Pancreas (tissue), 10 donors: ENCODE results near the gene NR1I3. TPM values are rescaled to one million over a fixed set of nuclear protein-coding genes. Genes with fewer than 3 reads are reported as not detected.

Source experiments
- ATAC-seq, 4 donors: fragments of 200-7000 bp; cut with Tn5 transposase; one replicate each; pipeline versions ENCODE4 v1.8.0 to v1.9.1; 2020; ENCODE audit warnings: mild to moderate bottlenecking in 4 of 4, moderate library complexity in 4 of 4
- DNase-seq, 6 donors: peaks; one replicate each; pipeline ENCODE4 v3.0.0-alpha.2; 2020
- FAIRE-seq: peaks from 2 replicates; lab custom pipeline; 2012; peaks lifted over from hg19 to GRCh38; lab: Jason Lieb, UNC
- H3K27ac ChIP-seq, 4 donors: fragments of 200-600 bp; sonication (generic); 1 replicate in 3 of 4; 2 replicates in 1 of 4; pipeline versions ENCODE4 v1.5.0 to v1.8.0; 2020
- H3K27me3 ChIP-seq, 4 donors: fragments of 200-600 bp; one replicate each; pipeline ENCODE4 v1.8.0; 2021
- H3K36me3 ChIP-seq, 3 donors: fragments of 200-600 bp; sonication (generic) in 1 of 3; one replicate each; pipeline versions ENCODE4 v1.5.0 to v1.8.0; 2020 to 2021
- H3K4me1 ChIP-seq, 3 donors: fragments of 200-600 bp; one replicate each; pipeline ENCODE4 v1.8.0; 2021
- H3K4me3 ChIP-seq, 4 donors: fragments of 200-600 bp; sonication (generic) in 2 of 4; one replicate each; pipeline versions ENCODE4 v1.5.0 to v1.8.0; 2020 to 2021
- H3K9me3 ChIP-seq, 4 donors: fragments of 200-600 bp; one replicate each; pipeline ENCODE4 v1.8.0; 2021
- CTCF ChIP-seq, 4 donors: fragments of 200-600 bp; sonication (generic) in 3 of 4; IDR thresholded peaks; one replicate each; pipeline versions ENCODE4 v1.5.0 to v1.8.0; 2021; ENCODE audit warnings: antibody characterized with exemption in 4 of 4
- WGBS, 2 donors: extraction: QIAGEN DNeasy Blood & Tissue Kit; methylation state at CpG; one replicate each; pipeline ENCODE4 v1.1.7; 2013; 5-methylcytosine and 5-hydroxymethylcytosine counted together
- intact Hi-C, 3 donors: fragments of 100-400 bp; cut with DNase I; formaldehyde crosslinking; loops; one replicate each; pipeline versions ENCODE4 v1.11.1 to v1.14.2; 2022
- polyA plus RNA-seq, 2 donors: library from polyadenylated mRNA; stranded (reverse); fragments of 200-250 nt; gene quantifications; one replicate each; pipeline ENCODE4 v1.2.3, GENCODE V29; 2013
- total RNA-seq, 6 donors: library from RNA; stranded (reverse); fragmentation: NEBNext Ultra II Directional in 4 of 6; extraction: Animal tissue kit (Norgen Biotek cat#: 25700) in 4 of 6; gene quantifications; one replicate each; pipeline versions ENCODE4 v1.2.1 to v1.2.4, GENCODE V29; 2021 to 2023
- donor health status: healthy with polysubstance abuse.
- donor health status: DM: no; HTN: no; CAD: no; lungs with moderate emphysema.
- donor health status: DM: no; HTN: no; CAD: no.
- donor health status: control.
- donor health status: control.
- donor health status: Bipolar disorder and iron deficiency.
- donor health status: DM: yes; HTN: yes; CAD: no.
- donor health status: DM: no; HTN: no; CAD: no.
- donor health status: DM: no; HTN: no; CAD: no.
- donor health status: DM: yes; HTN: yes; CAD: no.

Gene NR1I3
- total and polyA plus RNA-seq, 8 donors, result 0.15 TPM; not detected in 7

DNA sequence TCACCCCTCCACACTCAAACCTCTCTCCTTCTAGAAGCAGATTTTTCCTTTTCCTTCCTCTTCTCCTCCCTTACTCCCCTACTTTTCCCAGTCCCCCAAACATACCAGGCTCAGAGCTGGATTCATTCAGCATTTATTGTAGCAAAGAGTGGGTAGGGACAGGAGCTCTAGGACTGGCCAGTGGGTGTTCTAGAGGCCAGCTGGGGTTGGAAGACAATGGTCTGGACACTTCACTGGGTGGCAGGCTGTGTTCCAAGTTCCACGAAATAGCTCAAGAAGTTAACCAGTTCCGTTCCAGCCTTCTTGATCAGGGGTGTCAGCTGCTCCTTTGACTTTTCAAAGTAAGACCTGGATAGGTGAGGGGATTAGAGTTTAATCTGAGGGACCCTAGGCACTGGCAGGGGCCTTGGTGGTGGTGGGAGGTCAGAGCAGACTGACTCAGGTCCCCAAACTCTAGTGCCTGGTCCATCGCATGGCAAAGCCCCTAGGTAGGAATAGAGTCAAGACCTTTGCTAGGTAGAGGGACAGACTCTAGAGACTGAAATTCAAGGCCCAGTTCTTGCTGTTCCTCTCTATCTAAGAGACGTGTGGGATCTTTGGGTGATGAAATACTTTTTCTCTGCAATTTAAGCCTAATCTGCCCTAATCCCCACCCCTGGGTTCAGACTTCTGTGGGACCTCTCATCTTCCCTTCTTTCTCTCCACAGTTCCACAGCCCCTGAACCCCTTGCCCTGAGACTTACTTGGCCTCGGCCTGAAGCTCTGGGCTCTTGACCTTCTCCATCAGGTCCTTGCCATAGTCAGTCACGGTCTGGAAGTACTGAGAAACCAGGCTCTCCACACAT, 15.6 kb downstream of the NR1I3 start:
- no peaks in the 10 kb centered on the region for H3K27me3 ChIP-seq
- FAIRE-seq (no peak), DNase-seq (peak in 1 of 6 donors; percentile 13), ATAC-seq (no peak)
- no peak overlapping the region for H3K4me3 ChIP-seq
- 64 to 68% methylated on average over 6 of the region's 6 CpGs for WGBS, 2 donors
- H3K36me3 ChIP-seq, result no peaks in the 10 kb centered on the region
- H3K9me3 ChIP-seq, result no peaks in the 10 kb centered on the region
- H3K4me1 ChIP-seq, result peaks cover 0 to 9% (median 0%) of the 10 kb centered on the region in 3 donors
- H3K27ac ChIP-seq, result no peak overlapping the region
- intact Hi-C loops, result loop anchor here in 1 of 3 donors (10.0 kb wide), 1 partner anchor 152 kb away; no protein-coding TSS in a partner anchor
- TF ChIP-seq CTCF (IDR thresholded peaks at IDR 0.05), result no peak

GRCh38 chr1:161220002-161220401, 18.0 kb downstream of the NR1I3 start:
- 59 to 68% methylated on average over 5 of the region's 5 CpGs for WGBS, 2 donors
- no peak overlapping the region for H3K27ac ChIP-seq
- TF ChIP-seq CTCF (IDR thresholded peaks at IDR 0.05), result no peak
- no peaks in the 10 kb centered on the region for H3K27me3 ChIP-seq
- DNase-seq (no peak), ATAC-seq (no peak), FAIRE-seq (no peak)
- no peaks in the 10 kb centered on the region for H3K9me3 ChIP-seq
- no peak overlapping the region for H3K4me3 ChIP-seq
- H3K4me1 ChIP-seq, result no peaks in the 10 kb centered on the region
- no peaks in the 10 kb centered on the region for H3K36me3 ChIP-seq
- intact Hi-C loops, result loop anchor here in 1 of 3 donors (10.0 kb wide), 1 partner anchor 155 kb away; no protein-coding TSS in a partner anchor

DNA sequence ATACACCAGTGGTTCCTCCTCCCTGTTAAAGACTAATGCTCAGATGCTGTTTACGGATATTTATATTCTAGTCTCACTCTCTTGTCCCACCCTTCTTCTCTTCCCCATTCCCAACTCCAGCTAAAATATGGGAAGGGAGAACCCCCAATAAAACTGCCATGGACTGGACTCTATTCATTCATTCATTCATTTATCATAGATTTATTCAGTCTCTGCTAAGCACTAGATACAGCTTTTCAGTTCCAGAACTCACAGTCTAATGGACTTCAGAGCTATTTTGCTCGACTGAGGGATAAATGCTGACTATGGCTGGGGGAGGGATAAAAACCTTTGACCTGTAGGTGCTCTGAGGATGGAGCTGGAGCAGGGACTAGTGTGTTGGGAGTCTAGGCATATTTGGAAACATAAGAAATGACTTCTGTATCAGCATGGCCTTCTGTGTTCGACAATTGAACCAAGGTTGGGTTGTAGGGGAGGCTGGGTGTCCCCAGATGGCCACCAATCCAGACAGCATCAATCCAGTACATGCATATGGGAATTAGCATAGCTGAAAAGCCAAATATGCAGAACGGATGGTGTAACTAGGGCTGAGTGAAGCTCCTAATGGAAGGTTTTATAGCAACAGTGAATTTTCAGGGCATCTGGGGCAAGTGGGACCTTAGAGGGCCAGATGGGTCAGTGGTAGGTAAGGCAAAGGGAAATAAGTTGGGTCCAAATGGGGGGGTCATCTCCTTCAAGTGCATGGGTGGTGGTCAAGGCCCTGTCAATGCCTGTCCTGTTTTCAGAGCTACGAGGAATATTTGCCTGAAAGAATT, 18.7 kb downstream of the NR1I3 start:
- FAIRE-seq (no peak), ATAC-seq (no peak), DNase-seq (no peak)
- Histone ChIP-seq H3K4me3 (no peak overlapping the region), H3K4me1 (no peaks in the 10 kb centered on the region), H3K27ac (no peak overlapping the region), H3K9me3 (no peaks in the 10 kb centered on the region), H3K27me3 (no peaks in the 10 kb centered on the region), H3K36me3 (peaks cover 0 to 5% (median 0%) of the 10 kb centered on the region in 3 donors)
- intact Hi-C loops, result no loop called here
- TF ChIP-seq CTCF (IDR thresholded peaks at IDR 0.05), result no peak
- WGBS, 2 donors, result 70 to 80% methylated on average over 5 of the region's 5 CpGs

GRCh38 chr1:161218301-161219077, 19.5 kb downstream of the NR1I3 start:
- DNase-seq (no peak), FAIRE-seq (no peak), ATAC-seq (no peak)
- H3K27me3 ChIP-seq, result no peaks in the 10 kb centered on the region
- TF ChIP-seq CTCF (IDR thresholded peaks at IDR 0.05), result no peak
- WGBS, 2 donors, result 57 to 61% methylated on average over 8 of the region's 8 CpGs
- intact Hi-C loops, result no loop called here
- no peak overlapping the region for H3K4me3 ChIP-seq
- no peaks in the 10 kb centered on the region for H3K9me3 ChIP-seq
- H3K27ac ChIP-seq, result no peak overlapping the region
- peaks cover 4 to 13% (median 5%) of the 10 kb centered on the region in 3 donors for H3K36me3 ChIP-seq
- no peaks in the 10 kb centered on the region for H3K4me1 ChIP-seq
